HG03442 (cell line): ENCODE measurements around the gene TRIM47.
"Not testable (repeated sequence)": the region's sequence is repeated elsewhere in the genome, so short reads cannot be mapped to it uniquely, and the experiment has no call there.

Experiments used
- ATAC-seq: cut with Tn5 transposase; IDR thresholded peaks from one replicate; pipeline ENCODE4 v1.9.1; 2021; ENCODE audit warnings: mild to moderate bottlenecking, moderate library complexity; ENCODE audit not compliant: unreplicated experiment

TRIM47 gene

GRCh38 chr17:75892556-75893224 lies 14.3 kb upstream of the TRIM47 start:
- no peak for ATAC-seq

- ATAC-seq, result no peak
Measured at GRCh38 chr17:75891605-75892555, 13.5 kb upstream of the TRIM47 start.

- ATAC-seq, result no peak
Measured at GRCh38 chr17:75891022-75891604, 12.7 kb upstream of the TRIM47 start.

GRCh38 chr17:75889454-75889853 lies 11.1 kb upstream of the TRIM47 start:
- no peak for ATAC-seq

GRCh38 chr17:75888484-75888883 lies 10.1 kb upstream of the TRIM47 start:
- no peak for ATAC-seq

- ATAC-seq, result not testable (repeated sequence)
Measured at GRCh38 chr17:75885860-75886259, 7.5 kb upstream of the TRIM47 start.

- ATAC-seq, result no peak
Measured at GRCh38 chr17:75885431-75885830, 7.0 kb upstream of the TRIM47 start.

- ATAC-seq, result no peak
Measured at GRCh38 chr17:75881678-75882454, 3.5 kb upstream of the TRIM47 start.

- no peak for ATAC-seq
Measured at GRCh38 chr17:75880266-75880665, 1.9 kb upstream of the TRIM47 start.

GRCh38 chr17:75877752-75878173 lies 618 bp downstream of the TRIM47 start:
- ATAC-seq, result peak; percentile 53

GRCh38 chr17:75876938-75877751 lies 1.2 kb downstream of the TRIM47 start:
- peak; percentile 8 for ATAC-seq

- no peak for ATAC-seq
Measured at GRCh38 chr17:75876190-75876937, 2.0 kb downstream of the TRIM47 start.

- no peak for ATAC-seq
Measured at GRCh38 chr17:75875940-75876189, 2.5 kb downstream of the TRIM47 start.

GRCh38 chr17:75875182-75875939 lies 3.0 kb downstream of the TRIM47 start:
- ATAC-seq, result no peak

GRCh38 chr17:75874323-75875181 lies 3.8 kb downstream of the TRIM47 start:
- ATAC-seq, result no peak

- ATAC-seq, result no peak
Measured at GRCh38 chr17:75873587-75874322, 4.6 kb downstream of the TRIM47 start.
